Stimulated activated naive CD4-positive, alpha-beta T cell (primary cell): ENCODE data around the gene RFX3.
A peak's percentile ranks its signal among the peaks of the same experiment; 100 is the strongest.

ENCODE experiments used
- DNase-seq, 6 experiments: peaks; one replicate each; lab custom pipeline; 2025; lab: John Stamatoyannopoulos, UW

Gene RFX3

DNA sequence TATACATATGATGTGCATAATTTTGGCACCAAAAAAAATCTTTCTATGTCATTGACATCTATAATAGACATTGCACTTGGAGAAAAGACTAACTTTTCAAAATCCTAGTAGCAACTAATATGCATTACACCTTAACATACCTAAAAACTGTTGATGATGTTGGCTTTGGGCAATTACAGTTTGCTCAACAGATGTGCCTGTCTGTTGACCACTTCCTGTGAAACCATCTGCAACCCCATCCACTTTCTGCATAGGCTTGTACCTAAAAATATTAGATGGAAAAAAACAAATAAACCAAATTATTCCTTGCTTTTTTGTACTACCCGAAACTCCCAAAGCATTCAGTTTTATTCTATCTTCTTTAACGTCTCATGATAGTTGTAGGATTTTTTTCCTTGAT, 248.6 kb downstream of the RFX3 start:
- DNase-seq, result no peak

DNA sequence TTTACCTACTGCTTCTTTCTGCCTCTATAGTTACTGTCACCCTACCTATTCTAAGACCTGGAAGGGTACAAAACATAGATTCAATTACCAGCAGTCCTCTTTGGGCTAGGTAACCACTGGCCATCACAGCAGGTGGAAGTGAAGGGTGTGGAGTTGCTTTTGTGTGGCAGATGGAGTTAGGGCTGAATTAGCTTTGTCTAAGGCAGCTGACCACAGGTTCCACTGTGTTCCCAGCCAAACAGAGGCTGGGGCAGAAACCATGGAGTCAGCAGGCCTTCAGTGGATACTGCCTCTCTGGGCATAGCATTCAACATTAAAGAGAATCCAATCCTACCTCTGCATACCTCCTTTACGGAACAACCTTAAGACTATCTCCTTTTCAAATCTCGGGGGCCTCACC, 254.2 kb downstream of the RFX3 start:
- no peak for DNase-seq

DNA sequence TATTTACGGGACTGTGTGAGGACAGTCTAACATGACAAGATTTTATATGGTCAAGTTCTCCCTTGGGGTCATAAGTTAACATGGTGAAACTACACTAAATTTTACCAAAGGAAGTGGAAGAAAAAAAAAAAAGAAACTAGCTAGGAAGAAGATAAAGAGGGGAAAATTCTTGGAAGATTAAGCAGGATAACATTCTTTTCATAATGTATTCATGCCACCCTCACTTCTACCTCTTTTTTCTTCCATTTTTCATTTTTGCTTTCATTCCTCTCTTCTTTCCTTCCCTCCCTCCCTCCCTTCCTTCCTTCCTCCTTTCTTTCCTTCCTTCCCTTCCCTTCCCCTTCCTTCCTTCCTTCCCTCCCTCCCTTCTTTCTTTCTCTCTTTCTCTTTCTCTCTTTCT, 254.6 kb downstream of the RFX3 start:
- no peak for DNase-seq

- DNase-seq, result no peak
Measured at GRCh38 chr9:3268223-3268622, 257.6 kb downstream of the RFX3 start.

- no peak for DNase-seq
Measured at GRCh38 chr9:3263698-3264097, 262.1 kb downstream of the RFX3 start.

DNA sequence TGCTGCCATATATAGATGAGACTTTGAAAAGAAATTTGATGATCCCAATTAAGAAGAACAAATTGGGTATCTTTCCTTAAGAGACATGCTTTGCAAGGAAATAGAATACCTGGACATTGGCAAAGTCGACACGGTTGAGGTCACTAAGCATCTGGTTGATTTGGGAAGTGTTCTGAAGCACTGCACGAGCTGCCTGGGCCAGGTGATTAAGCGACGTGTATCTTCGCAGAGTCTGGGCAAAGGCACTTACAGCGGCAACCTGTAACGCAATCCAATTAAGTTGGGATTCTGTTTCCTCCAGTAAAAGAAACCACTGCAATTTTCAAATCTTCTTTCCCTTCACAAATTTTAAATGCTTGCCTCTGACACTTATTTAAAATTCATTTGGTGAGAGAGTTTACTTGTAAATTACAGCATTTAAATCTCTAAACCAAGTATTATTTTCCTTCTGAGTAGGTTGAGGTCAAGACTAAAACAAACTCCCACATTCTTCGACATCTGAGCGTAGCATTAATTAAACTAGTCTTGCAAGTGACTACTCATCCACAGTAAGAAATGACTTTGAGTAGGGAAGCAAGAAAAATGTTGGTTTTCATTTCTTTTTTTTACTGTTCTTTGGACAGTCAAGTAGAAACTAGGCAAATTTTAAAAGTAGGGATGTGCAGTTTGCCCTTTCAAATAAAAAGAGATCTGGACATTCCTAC, 262.8 kb downstream of the RFX3 start:
- no peak for DNase-seq

- DNase-seq, result no peak
Measured at GRCh38 chr9:3261484-3261883, 264.3 kb downstream of the RFX3 start.

- DNase-seq, result no peak
Measured at GRCh38 chr9:3256571-3257330, 269.1 kb downstream of the RFX3 start.

DNA sequence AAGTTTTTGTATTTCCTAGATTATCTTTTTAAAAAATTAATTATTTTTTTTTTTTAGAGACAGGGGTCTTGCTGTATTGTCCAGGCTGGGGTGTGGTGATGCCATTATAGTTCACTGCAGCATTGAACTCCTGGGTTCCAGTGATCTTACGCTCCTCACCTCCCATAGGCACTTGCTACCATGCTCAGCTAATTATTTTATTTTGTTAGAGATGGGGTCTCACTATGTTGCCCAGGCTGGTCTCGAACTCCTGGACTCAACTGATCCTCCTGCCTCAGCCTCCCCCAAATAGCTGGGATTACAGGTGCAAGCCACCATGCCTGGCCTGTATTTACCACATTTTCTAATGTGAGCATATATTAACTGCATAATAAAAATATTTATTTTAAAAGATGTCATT, 274.5 kb downstream of the RFX3 start:
- DNase-seq, result no peak

GRCh38 chr9:3250741-3251140, 275.1 kb downstream of the RFX3 start:
- no peak for DNase-seq

GRCh38 chr9:3247211-3247610, 278.6 kb downstream of the RFX3 start:
- no peak for DNase-seq

DNA sequence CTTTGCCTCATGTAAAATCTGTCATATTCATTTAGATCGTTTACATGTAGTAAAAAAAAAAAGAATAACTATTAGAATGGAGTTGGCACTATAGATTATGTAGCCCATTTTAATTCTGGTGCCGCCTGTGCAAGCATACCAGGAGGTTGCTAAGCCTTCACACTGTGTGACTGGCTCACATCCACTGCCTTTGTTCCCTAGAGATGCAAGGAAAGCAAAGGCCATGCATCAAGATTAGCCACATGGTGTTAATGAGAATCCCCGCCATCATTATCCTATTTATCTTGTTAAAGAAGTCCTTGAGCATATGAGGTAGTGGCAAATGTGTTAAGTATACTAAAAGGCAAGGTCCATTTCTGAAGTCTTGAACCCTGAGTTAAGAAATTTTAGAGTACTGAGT, 279.6 kb downstream of the RFX3 start:
- no peak for DNase-seq

DNA sequence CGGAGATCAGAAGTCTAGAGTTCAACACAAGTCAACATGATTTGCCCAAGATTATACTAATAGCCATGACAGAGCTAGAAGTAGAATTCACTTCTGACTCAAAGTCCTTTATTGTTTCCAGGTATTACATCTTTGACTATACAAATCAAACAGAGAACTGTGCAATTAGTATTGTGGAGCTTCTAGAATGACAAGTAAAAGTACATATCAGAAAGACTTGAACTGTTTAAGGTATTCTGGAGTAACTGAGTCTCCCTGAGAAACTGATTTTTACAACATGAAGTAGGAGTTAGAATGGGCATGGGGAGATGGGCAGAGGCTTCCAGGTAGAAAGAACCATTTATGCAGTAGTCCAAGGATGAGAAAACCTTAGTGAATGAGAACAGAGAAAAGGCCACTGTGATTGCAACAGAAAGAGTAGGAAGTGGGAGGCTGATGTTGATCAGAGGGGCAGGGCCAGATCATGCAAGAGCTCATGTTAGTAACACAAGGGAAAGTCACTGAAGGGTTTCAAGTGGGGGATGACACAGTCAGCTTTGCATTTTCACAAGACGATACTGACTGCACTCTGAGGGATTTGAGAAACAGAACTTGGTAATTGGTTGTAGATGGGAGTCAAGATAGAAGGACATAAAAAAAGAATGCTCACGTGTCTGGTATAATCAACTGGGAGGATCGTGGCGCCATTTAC, 280.7 kb downstream of the RFX3 start:
- no peak for DNase-seq

- DNase-seq, result no peak
Measured at GRCh38 chr9:3243683-3244082, 282.1 kb downstream of the RFX3 start.

GRCh38 chr9:3241290-3241689, 284.5 kb downstream of the RFX3 start:
- no peak for DNase-seq

DNA sequence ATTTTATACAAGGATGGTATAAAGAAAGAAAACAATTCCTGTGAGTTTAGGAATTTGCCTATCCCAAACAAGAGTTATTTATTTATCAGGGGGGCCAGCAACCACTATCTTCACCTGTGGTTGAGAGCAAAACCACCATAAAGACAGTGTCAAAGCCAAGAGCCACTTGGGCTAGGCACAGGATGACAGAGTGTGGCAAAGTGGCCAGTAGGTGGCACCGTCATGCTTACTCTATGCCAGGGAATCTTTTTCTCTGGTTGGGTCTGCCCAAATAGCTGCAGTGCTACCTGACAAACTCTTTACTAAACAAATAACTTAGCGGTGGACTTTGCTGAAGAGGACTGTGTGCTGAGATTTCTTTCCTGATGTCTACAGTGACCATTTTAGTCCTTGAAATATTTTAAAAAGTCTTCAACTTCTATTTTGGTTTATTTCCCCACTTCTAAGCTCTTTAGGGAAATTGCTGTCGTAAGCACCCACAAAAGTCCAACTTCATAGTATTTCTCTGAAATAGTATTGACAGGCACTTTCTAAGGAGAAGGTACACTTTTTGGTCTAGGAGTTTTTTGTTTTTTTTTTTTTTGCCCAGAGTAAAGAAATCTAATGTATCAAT, 285.0 kb downstream of the RFX3 start:
- DNase-seq, result peak; percentile 21 to 56 (median 33)

DNA sequence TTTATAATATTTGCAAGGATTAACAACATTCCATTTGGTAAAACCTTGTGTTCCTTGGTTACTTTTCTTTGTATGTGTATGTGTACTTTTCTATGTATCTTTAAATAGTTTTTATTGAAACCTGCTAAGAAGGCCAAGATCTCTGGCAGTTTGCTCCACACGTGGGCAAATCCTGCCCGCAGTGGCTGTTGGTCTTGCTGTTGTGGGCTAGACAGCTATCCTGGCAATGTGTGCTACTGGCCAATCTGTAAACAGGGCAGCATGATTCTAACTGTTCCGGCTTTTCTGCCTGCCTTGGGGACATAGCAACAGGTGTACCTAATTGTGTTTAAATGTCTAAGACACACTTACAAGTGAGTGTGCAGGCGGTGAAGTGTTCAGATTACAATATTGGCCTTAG, 286.6 kb downstream of the RFX3 start:
- DNase-seq, result no peak

- no peak for DNase-seq
Measured at GRCh38 chr9:3238236-3238635, 287.6 kb downstream of the RFX3 start.

GRCh38 chr9:3237121-3237520, 288.7 kb downstream of the RFX3 start:
- DNase-seq, result no peak

DNA sequence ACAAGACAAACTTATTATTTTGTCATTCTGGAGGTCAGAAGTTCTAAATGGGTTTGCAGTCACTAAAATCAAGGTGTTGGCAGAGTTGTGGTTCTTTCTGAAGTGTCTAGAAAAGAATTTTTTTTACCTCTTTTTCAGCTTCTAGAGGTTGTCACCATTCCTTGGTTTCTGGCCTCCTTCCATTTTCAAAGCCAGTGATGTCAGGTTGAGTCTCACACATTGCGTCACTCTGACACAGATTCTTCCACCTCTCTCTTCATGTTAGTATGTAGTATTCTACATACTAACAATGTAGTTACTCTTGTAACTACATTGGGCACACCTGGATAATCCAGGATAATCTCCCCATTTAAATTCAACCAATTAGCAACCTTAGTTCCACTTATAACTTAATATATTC, 290.3 kb downstream of the RFX3 start:
- no peak for DNase-seq

- no peak for DNase-seq
Measured at GRCh38 chr9:3224931-3225330, 300.9 kb downstream of the RFX3 start.

GRCh38 chr9:3215658-3216057, 310.1 kb downstream of the RFX3 start:
- DNase-seq, result no peak

DNA sequence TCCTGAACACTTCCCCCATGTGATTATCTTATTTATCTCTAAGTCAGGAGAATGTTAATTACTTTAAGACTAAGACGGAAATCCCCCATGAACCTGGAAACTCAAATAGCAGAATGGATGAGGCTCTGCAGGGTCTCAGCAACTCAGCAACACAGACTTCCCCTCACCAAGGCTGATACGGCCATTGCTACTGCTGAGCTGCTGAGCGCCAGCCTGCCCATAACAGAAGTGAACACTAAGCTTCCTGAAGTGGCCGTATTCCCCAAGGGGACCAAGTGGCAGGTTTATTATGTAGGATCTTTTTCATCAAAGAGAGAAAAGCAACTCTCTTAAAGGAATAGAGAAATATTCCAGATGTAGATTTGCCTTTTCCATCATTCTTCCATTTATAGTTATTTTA, 311.1 kb downstream of the RFX3 start:
- no peak for DNase-seq
